Activated CD8-positive, alpha-beta T cell treated with anti-CD3 and anti-CD28 coated beads, Interleukin-2, amount 10 ng/mL, durations not matched to agents 7 days and 5 days (primary cell): ENCODE results near the gene SMIM11. TPM values are rescaled to one million over a fixed set of nuclear protein-coding genes. Genes with fewer than 3 reads are reported as not detected.

Experiments used
- ATAC-seq: fragments of 150-1000 bp; cut with Tn5 transposase; one replicate; pipeline ENCODE4 v1.10.0; 2021; ENCODE audit warnings: moderate library complexity
- CTCF ChIA-PET: fragments of 350-600 bp; sonication (Branson Sonifier 250); formaldehyde crosslinking; loops from one replicate; lab custom pipeline; 2021; ENCODE audit warnings: antibody characterized with exemption; lab: Charles Lee
- POLR2A ChIA-PET: fragments of 350-600 bp; sonication (Branson Sonifier 250); formaldehyde crosslinking; loops from one replicate; lab custom pipeline; 2021; ENCODE audit warnings: antibody characterized with exemption; lab: Charles Lee
- DNase-seq: peaks from one replicate; pipeline ENCODE4 v3.0.0-alpha.2; 2020
- H3K27ac Mint-ChIP-seq: one replicate; pipeline ENCODE4 v1.8.0; 2021; ENCODE audit warnings: mild to moderate bottlenecking, mixed read lengths
- H3K27me3 Mint-ChIP-seq: one replicate; pipeline ENCODE4 v1.8.0; 2021; ENCODE audit warnings: low read depth, mixed read lengths
- H3K36me3 Mint-ChIP-seq: one replicate; pipeline ENCODE4 v1.8.0; 2021; ENCODE audit warnings: low read depth, mixed read lengths
- H3K4me1 Mint-ChIP-seq: one replicate; pipeline ENCODE4 v1.8.0; 2021; ENCODE audit warnings: low read depth, mixed read lengths
- H3K4me3 Mint-ChIP-seq: one replicate; pipeline ENCODE4 v1.8.0; 2021; ENCODE audit warnings: mild to moderate bottlenecking, mixed read lengths
- H3K9me3 Mint-ChIP-seq: one replicate; pipeline ENCODE4 v1.8.0; 2022; ENCODE audit warnings: mixed read lengths; ENCODE audit not compliant: insufficient read depth
- total RNA-seq, 2 experiments: library from RNA; stranded (reverse); gene quantifications; one replicate each; pipeline ENCODE4 v1.2.3, GENCODE V29; 2021

Gene SMIM11
- total RNA-seq, 2 experiments from 2014 or later = 2.5 to 2.7 TPM

- ATAC-seq = no peak
- Mint-ChIP-seq H3K4me3 (no peak overlapping the region), H3K27me3 (peaks cover 20% of the 10 kb centered on the region), H3K4me1 (peaks cover 7% of the 10 kb centered on the region), H3K27ac (no peak overlapping the region), H3K36me3 (peaks cover 4% of the 10 kb centered on the region), H3K9me3 (peaks cover 7% of the 10 kb centered on the region)
- ChIA-PET POLR2A (no interaction called here), CTCF (interaction anchor here (0.9 to 12.5 kb wide), 6 partner anchors 8 to 432 kb away, joined by 3 to 260 read pairs (median 6); no protein-coding TSS in a partner anchor)
- no peak for DNase-seq
Observed at GRCh38 chr21:34355570-34355969, 19.7 kb upstream of the SMIM11 start.

- ATAC-seq (no peak), DNase-seq (no peak)
- ChIA-PET POLR2A (no interaction called here), CTCF (interaction anchor here (5.1 kb wide), 1 partner anchor 10 kb away, joined by 29 read pairs; no protein-coding TSS in a partner anchor)
- H3K4me3 Mint-ChIP-seq = no peak overlapping the region
- H3K4me1 Mint-ChIP-seq = peaks cover 12% of the 10 kb centered on the region
- H3K9me3 Mint-ChIP-seq = no peaks in the 10 kb centered on the region
- H3K36me3 Mint-ChIP-seq = no peaks in the 10 kb centered on the region
- H3K27me3 Mint-ChIP-seq = peaks cover 23% of the 10 kb centered on the region
- no peak overlapping the region for H3K27ac Mint-ChIP-seq
Observed at GRCh38 chr21:34357889-34358288, 17.4 kb upstream of the SMIM11 start.

- ChIA-PET POLR2A (no interaction called here), CTCF (interaction anchor here (0.7 to 5.1 kb wide), 5 partner anchors 9 to 435 kb away, joined by 3 to 29 read pairs (median 3); no protein-coding TSS in a partner anchor)
- ATAC-seq (no peak), DNase-seq (no peak)
- H3K4me1 Mint-ChIP-seq = peaks cover 9% of the 10 kb centered on the region
- no peak overlapping the region for H3K4me3 Mint-ChIP-seq
- H3K9me3 Mint-ChIP-seq = no peaks in the 10 kb centered on the region
- H3K27me3 Mint-ChIP-seq = peaks cover 20% of the 10 kb centered on the region
- no peak overlapping the region for H3K27ac Mint-ChIP-seq
- H3K36me3 Mint-ChIP-seq = no peaks in the 10 kb centered on the region
Observed at GRCh38 chr21:34358866-34359265, 16.4 kb upstream of the SMIM11 start.

GRCh38 chr21:34360488-34361241 is 14.6 kb upstream of the SMIM11 start:
- DNase-seq = no peak
- ATAC-seq = no peak
- Mint-ChIP-seq H3K36me3 (no peaks in the 10 kb centered on the region), H3K9me3 (no peaks in the 10 kb centered on the region), H3K4me1 (peaks cover 7% of the 10 kb centered on the region), H3K4me3 (no peak overlapping the region), H3K27ac (no peak overlapping the region), H3K27me3 (peaks cover 20% of the 10 kb centered on the region)
- ChIA-PET CTCF (interaction anchor here (0.7 to 5.1 kb wide), 7 partner anchors 8 to 466 kb away, joined by 3 to 34 read pairs (median 3); no protein-coding TSS in a partner anchor), POLR2A (no interaction called here)

- H3K36me3 Mint-ChIP-seq = no peaks in the 10 kb centered on the region
- DNase-seq (no peak), ATAC-seq (peak; percentile 26)
- H3K27ac Mint-ChIP-seq = no peak overlapping the region
- H3K27me3 Mint-ChIP-seq = peaks cover 11% of the 10 kb centered on the region
- CTCF ChIA-PET = interaction anchor here (0.6 to 3.3 kb wide), 26 partner anchors 9 to 449 kb away, joined by 3 to 34 read pairs (median 4); no protein-coding TSS in a partner anchor
- POLR2A ChIA-PET = no interaction called here
- no peaks in the 10 kb centered on the region for H3K9me3 Mint-ChIP-seq
- peaks cover 7% of the 10 kb centered on the region for H3K4me1 Mint-ChIP-seq
- H3K4me3 Mint-ChIP-seq = no peak overlapping the region
Observed at GRCh38 chr21:34362136-34362444, 13.2 kb upstream of the SMIM11 start.

- Mint-ChIP-seq H3K4me1 (peaks cover 7% of the 10 kb centered on the region), H3K36me3 (no peaks in the 10 kb centered on the region), H3K9me3 (no peaks in the 10 kb centered on the region), H3K4me3 (no peak overlapping the region), H3K27me3 (peaks cover 6% of the 10 kb centered on the region), H3K27ac (no peak overlapping the region)
- no peak for ATAC-seq
- ChIA-PET POLR2A (no interaction called here), CTCF (interaction anchor here (0.6 to 3.3 kb wide), 27 partner anchors 8 to 450 kb away, joined by 3 to 34 read pairs (median 3); no protein-coding TSS in a partner anchor)
- DNase-seq = no peak
Observed at GRCh38 chr21:34362670-34363069, 12.6 kb upstream of the SMIM11 start.

GRCh38 chr21:34363733-34364132 is 11.6 kb upstream of the SMIM11 start, which contains the start of gene KCNE2:
KCNE2 (plus strand) TSS chr21:34364006; CDS start chr21:34370479, 6,473 bp downstream.
- Mint-ChIP-seq H3K4me1 (peaks cover 7% of the 10 kb centered on the region), H3K9me3 (no peaks in the 10 kb centered on the region), H3K36me3 (no peaks in the 10 kb centered on the region), H3K4me3 (no peak within 1 kb of the TSS), H3K27ac (no peak within 1 kb of the TSS), H3K27me3 (peaks cover 8% of the 10 kb centered on the region)
- ChIA-PET POLR2A (no interaction called here), CTCF (interaction anchor here (0.7 to 2.1 kb wide), 3 partner anchors 16 to 239 kb away, joined by 4 to 16 read pairs (median 10); no protein-coding TSS in a partner anchor)
- DNase-seq (no peak), ATAC-seq (no peak)

GRCh38 chr21:34364921-34365320 is 10.4 kb upstream of the SMIM11 start:
- peaks cover 7% of the 10 kb centered on the region for H3K4me1 Mint-ChIP-seq
- ATAC-seq (no peak), DNase-seq (no peak)
- H3K4me3 Mint-ChIP-seq = no peak overlapping the region
- peaks cover 16% of the 10 kb centered on the region for H3K27me3 Mint-ChIP-seq
- POLR2A ChIA-PET = no interaction called here
- no peak overlapping the region for H3K27ac Mint-ChIP-seq
- H3K36me3 Mint-ChIP-seq = no peaks in the 10 kb centered on the region
- CTCF ChIA-PET = no interaction called here
- no peaks in the 10 kb centered on the region for H3K9me3 Mint-ChIP-seq

GRCh38 chr21:34365809-34366208 is 9.5 kb upstream of the SMIM11 start:
- no peaks in the 10 kb centered on the region for H3K9me3 Mint-ChIP-seq
- POLR2A ChIA-PET = no interaction called here
- H3K4me1 Mint-ChIP-seq = peaks cover 7% of the 10 kb centered on the region
- H3K27me3 Mint-ChIP-seq = peaks cover 16% of the 10 kb centered on the region
- H3K27ac Mint-ChIP-seq = no peak overlapping the region
- CTCF ChIA-PET = interaction anchor here (0.7 to 0.9 kb wide), 2 partner anchors 10 to 18 kb away, joined by 3 read pairs; no protein-coding TSS in a partner anchor
- H3K4me3 Mint-ChIP-seq = no peak overlapping the region
- no peak for DNase-seq
- ATAC-seq = no peak
- H3K36me3 Mint-ChIP-seq = no peaks in the 10 kb centered on the region

- no peaks in the 10 kb centered on the region for H3K9me3 Mint-ChIP-seq
- CTCF ChIA-PET = interaction anchor here (0.7 to 3.2 kb wide), 14 partner anchors 9 to 472 kb away, joined by 3 to 17 read pairs (median 4); no protein-coding TSS in a partner anchor
- peaks cover 13% of the 10 kb centered on the region for H3K27me3 Mint-ChIP-seq
- no peak overlapping the region for H3K27ac Mint-ChIP-seq
- H3K4me3 Mint-ChIP-seq = no peak overlapping the region
- DNase-seq (peak; percentile 68), ATAC-seq (peak; percentile 78)
- no peaks in the 10 kb centered on the region for H3K4me1 Mint-ChIP-seq
- POLR2A ChIA-PET = interaction anchor here (0.6 kb wide), 1 partner anchor 243 kb away, joined by 3 read pairs; no protein-coding TSS in a partner anchor
- no peaks in the 10 kb centered on the region for H3K36me3 Mint-ChIP-seq
Observed at GRCh38 chr21:34367320-34367935, 7.9 kb upstream of the SMIM11 start.

- ChIA-PET CTCF (interaction anchor here (3.2 kb wide), 1 partner anchor 446 kb away, joined by 17 read pairs; no protein-coding TSS in a partner anchor), POLR2A (interaction anchor here (0.6 kb wide), 1 partner anchor 148 kb away, joined by 3 read pairs; no protein-coding TSS in a partner anchor)
- Mint-ChIP-seq H3K27ac (no peak overlapping the region), H3K36me3 (no peaks in the 10 kb centered on the region), H3K27me3 (peaks cover 13% of the 10 kb centered on the region), H3K4me1 (peaks cover 1% of the 10 kb centered on the region), H3K4me3 (no peak overlapping the region), H3K9me3 (no peaks in the 10 kb centered on the region)
- ATAC-seq (no peak), DNase-seq (no peak)
Observed at GRCh38 chr21:34369741-34370140, 5.6 kb upstream of the SMIM11 start.
